ENCODE data around the gene CRADD.

GRCh38 chr12:93737457-93738198, 60.5 kb downstream of the CRADD start:
- TF ChIP-seq CTCF (IDR thresholded peaks at IDR 0.05) (no peak), POLR2A (IDR thresholded peaks at IDR 0.05) (no peak), EP300 (IDR thresholded peaks at IDR 0.05) (peak in 1 of 2 donors; percentile 34)
